Measurements from ENCODE around the gene KIF12.

Gene KIF12

DNA sequence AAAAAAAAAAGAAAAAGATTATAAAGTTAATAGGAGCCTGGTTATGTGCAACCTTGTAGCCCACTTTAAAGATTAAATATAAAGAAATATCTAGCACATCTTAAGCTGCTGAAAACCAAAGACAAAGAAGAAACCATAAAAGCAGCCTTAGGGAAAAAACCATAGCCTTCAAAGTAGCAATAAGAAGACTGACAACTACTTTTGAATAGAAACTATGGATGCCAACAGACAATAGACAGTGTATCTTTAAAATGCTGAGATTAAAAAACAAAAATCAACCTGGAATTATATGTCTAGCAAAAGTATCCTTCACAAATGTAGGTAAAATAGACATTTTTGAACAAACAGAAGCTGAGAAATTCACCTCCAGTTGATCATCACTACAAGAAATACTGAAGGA lies 3.4 kb upstream of the KIF12 start:
- DNase-seq, result no peak

- no peak for DNase-seq
Measured at GRCh38 chr9:114100536-114100935, 1.4 kb upstream of the KIF12 start.

DNA sequence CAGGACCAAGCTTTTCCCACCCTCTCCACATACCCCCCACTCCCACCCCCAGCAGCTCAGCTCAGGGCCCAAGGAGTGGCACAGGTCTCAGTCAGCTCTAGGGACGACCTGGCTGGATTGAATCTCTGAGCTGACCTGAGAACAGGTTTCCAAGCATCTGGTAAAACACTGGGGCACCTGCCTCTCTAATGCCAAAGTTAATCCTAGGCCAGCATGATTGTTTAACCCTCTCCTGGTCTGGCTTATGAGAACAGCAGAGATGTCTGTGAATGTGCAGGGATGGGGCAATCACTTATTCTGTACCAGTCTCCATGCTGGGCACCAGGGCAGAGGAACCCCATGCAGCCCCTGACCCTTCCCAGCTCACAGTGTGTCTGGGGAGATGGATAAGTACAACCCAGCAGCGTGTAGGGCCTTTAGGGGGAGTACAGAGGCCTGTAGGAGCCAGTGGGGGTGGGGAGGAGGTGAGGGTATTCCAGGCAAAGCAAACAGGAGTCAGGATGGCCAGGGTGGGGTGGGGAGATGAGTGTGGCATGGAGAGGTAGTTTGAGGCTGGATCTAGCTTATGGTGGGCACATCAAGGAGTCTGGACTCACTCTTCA lies 678 bp upstream of the KIF12 start:
- DNase-seq, result no peak

- peak; percentile 7 to 13 for DNase-seq
Measured at GRCh38 chr9:114098021-114098935, 814 bp downstream of the KIF12 start.

GRCh38 chr9:114097613-114098020 lies 1.5 kb downstream of the KIF12 start:
- DNase-seq, result no peak

DNA sequence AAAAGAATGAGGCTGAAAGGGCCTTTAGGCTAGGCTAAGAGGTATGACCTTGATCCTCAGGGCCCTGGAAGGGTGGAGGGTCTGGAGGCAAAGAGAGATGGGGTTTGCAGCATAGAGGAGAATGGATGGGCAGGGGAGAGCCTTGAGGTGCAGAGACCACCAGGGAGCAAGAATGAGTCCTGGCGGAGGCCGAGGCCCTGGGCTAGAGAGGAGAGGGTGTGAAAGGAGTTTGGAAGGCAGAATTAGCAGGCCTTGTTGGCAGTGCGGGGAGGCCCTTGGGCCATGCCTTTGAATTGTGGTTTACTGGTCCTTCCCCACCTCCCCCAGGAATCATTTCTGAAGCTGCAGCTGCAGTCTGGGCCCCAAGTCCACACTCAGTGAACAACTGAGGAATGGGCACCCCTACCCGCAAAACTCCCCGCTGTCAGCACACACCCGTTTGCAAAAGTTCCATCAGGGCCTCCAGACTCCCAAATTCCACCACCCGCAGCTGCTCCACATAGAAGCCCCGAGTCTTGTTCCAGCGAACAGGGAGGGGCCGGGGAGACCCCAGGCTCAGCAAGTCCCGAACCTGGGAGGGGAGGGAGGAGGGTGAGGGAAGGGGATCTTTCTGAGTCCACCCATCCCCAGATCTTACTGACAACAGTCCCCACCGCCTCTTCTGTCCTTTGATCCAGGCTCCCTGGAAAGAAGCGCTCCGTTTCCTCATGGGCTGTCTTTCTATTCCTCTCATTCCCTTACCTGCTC lies 2.1 kb downstream of the KIF12 start:
- DNase-seq, result no peak

DNA sequence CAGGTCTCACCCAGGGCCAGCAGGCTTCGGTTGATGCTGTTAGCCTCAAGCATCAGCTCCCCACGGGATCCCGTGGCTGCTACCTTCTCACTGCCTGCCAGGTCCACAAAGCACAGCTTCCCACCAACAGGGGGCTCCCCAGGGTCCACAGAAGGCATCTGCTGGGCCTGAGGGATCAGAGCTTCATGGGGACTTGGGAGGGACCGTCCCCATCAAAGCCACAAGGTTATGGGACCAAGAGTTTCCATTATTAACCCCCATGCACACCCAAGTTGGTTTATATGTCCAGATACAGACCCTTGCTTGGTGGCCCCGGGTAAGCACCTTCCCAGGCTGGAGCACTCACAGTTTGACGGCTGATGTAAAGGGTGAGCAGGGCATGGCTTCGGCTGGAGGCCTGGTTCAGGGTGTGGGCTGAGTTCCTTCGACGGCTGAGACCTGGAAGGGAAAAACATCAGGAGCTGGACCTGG lies 3.0 kb downstream of the KIF12 start:
- DNase-seq, result no peak

DNA sequence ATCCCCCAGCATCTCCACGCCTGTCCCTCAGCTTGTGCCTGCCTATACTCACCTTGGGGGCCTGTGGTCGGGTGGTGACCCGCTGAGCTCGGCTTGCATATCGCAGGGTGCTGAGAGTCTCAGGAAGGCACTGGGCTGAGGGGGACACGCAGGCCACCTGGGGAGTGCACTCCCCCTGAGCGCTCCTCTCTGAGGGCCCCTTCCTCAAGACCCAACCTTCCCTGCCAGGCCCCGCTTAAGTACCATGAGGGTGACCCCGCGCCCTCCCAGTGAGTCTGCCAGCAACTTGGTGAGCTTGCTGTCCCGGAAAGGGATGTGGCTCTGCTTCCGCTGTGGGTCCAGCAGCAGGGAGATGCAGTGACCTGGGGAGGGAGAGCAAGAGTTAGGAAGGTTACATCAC lies 4.1 kb downstream of the KIF12 start:
- DNase-seq, result no peak

- DNase-seq, result no peak
Measured at GRCh38 chr9:114093761-114094505, 5.2 kb downstream of the KIF12 start.

GRCh38 chr9:114093031-114093471 lies 6.0 kb downstream of the KIF12 start:
- no peak for DNase-seq

DNA sequence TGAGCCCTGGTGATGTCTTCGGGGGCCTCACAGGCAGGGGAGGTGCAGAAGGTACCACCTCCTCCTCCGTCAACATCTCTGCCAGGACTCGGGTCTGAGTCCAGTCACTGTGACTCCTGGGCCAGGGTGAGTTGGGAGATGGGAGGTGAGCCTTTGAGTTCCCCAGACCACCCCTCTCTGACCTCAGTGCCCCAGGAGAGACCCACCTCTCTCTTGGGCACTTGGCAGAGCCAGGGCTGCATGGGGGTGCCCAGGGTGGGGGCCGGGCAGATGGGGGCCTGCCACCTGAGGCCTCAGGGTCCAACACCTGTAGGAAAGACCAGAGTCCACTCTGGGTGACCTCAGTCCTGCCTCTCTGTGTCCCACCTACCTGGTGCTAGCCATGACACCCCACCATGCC lies 6.8 kb downstream of the KIF12 start:
- no peak for DNase-seq

GRCh38 chr9:114091711-114092110 lies 7.4 kb downstream of the KIF12 start:
- DNase-seq, result no peak

- DNase-seq, result no peak
Measured at GRCh38 chr9:114090798-114091197, 8.3 kb downstream of the KIF12 start.

DNA sequence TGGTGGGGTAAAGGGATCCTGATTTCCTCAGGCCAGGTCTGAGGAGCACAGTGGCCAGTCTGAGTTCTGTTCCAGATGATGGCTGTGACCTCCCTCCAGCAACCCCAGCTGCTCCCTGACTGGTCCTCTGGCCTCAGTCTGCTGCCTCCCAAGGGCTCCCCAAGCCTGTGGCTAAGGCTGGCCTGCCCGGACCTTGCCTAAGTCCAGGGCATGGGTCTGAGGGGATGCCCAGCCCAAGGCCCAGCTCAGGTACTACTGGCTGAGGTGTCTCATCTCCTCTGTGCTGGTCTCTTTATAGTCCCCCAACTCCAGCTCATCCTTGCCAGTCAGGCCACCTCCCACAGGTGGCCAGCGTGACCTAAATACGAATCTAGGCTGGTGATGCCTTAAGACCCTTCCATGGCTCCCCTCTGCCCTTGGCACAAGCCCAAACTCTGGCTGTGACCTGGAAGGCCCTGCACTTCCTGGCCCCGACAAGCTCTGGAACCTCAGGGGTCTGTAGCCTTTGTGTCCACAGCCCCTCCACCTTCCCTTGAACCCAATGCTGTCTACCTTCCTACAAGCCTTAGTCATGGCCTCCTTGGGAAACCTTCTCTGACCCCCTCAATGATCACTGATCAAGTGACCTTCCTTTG lies 9.8 kb downstream of the KIF12 start:
- no peak for DNase-seq

DNA sequence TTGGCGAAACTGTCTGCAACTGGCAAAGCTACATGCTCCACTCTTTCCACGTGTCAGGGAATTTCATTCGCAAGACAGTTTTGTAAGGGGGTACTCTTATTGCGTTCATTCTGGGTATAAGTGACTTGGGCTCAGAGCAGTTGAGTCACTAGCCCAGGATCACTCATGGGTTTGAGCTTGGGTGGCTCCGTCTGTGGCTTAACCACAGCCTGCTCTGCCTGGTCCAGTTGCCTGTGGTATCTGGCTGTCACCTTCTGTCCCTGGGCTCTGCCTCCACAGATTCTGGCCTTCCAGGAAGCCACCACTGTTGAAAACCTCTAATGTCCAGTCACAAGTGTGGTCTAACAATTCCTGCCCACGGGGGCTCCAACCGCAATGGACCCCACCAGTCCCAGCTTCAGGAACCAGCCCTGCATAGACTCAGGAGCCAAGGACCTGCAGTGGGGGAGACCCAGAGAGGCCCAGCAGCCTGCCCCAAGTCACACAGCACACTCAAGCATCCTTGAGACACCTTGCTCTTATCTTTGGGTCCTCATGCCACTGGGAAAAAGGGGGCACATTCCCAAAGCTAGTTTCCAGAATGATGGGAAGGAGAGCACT lies 10.4 kb downstream of the KIF12 start:
- no peak for DNase-seq

DNA sequence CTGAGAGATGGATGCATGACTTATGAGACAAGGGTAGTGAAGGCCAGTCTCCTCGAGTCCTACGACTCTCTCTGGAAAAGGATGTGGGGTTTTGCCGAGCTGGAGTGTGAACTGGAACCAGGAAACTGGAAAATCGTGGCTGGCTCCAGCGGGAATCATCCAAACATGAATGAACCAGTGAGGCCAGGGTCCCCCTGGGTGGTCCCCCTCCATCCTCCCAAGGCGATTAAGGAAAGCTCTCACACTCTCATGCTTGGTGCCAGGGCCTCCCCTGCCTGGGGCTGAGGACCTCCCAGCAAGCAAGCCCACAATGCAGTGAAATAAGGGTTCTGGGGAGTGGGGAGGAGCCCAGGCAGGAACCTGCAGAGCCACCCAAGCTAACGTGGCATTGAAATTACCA lies 11.4 kb downstream of the KIF12 start:
- no peak for DNase-seq

DNA sequence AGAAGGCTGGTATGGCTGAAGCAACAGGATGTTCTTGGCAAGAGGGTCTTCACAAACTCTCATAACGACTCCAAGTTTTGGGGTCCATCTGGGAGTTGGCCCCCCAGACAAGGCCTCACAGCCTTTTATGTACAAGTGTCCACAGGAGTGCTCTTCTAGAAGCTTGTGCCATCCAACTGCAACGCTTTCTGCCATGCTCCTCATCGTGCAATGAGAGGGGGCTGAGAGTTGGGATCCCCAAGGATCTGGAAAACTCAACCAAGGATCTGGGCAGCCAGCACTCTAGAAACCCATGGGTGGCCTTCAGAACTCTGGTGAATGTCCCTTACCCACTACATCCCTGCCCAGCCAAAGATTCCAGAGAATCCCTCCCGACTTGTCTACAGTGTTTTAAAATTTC lies 12.5 kb downstream of the KIF12 start:
- DNase-seq, result no peak

DNA sequence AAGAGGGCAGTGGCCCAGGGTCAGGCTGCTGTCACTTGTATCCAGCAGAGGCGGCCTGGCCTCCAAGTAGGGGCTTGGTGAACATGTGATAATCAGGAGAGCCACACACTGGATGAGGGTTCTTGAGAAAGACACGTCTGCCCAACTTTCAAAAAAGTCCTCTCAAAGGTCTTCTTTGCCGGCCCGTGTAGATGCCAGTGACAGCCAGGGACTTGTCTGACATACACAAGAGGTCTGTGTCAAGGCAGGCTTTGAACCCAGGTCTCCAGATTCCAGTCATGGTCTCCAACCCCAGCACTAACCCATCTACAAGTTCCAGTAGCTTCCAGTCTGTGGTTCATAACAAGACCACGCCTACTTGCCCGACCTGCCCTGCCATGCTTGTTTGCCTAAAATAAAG lies 13.1 kb downstream of the KIF12 start:
- no peak for DNase-seq

- DNase-seq, result no peak
Measured at GRCh38 chr9:114085387-114085789, 13.7 kb downstream of the KIF12 start.

- no peak for DNase-seq
Measured at GRCh38 chr9:114084282-114085073, 14.6 kb downstream of the KIF12 start.

GRCh38 chr9:114083666-114084065 lies 15.4 kb downstream of the KIF12 start:
- DNase-seq, result no peak
